H9 (cell line): Measurements from ENCODE around the gene SLC6A8. TPM values are rescaled to one million over a fixed set of nuclear protein-coding genes. Genes with fewer than 3 reads are reported as not detected.

Experiments
- DNase-seq: peaks from one replicate; pipeline ENCODE4 v3.0.0-alpha.2; 2017
- H2AFZ ChIP-seq: one replicate; pipeline ENCODE4 v1.6.1; 2013; ENCODE audit warnings: mild to moderate bottlenecking, low read length, control low read depth, moderate library complexity
- H2AK5ac ChIP-seq: 2 replicates; pipeline ENCODE4 v1.6.1; 2013; ENCODE audit warnings: low read length, control low read depth, mixed read lengths; ENCODE audit not compliant: insufficient read length
- H2BK120ac ChIP-seq: one replicate; pipeline ENCODE4 v1.6.1; 2013; ENCODE audit warnings: low read depth, mild to moderate bottlenecking, low read length, control low read depth, inconsistent platforms; ENCODE audit not compliant: poor library complexity, severe bottlenecking
- H2BK12ac ChIP-seq: 2 replicates; pipeline ENCODE4 v1.6.1; 2013; ENCODE audit warnings: low read length, control low read depth, mixed read lengths, low read depth; ENCODE audit not compliant: insufficient read length
- H2BK15ac ChIP-seq: 2 replicates; pipeline ENCODE4 v1.6.1; 2013; ENCODE audit warnings: low read depth, low read length, control low read depth
- H2BK20ac ChIP-seq: one replicate; pipeline ENCODE4 v1.6.1; 2013; ENCODE audit warnings: low read depth, mild to moderate bottlenecking, low read length, control low read depth, inconsistent platforms; ENCODE audit not compliant: poor library complexity, severe bottlenecking
- H2BK5ac ChIP-seq: 2 replicates; pipeline ENCODE4 v1.6.1; 2013; ENCODE audit warnings: low read length, control low read depth, mixed read lengths; ENCODE audit not compliant: insufficient read length
- H3K14ac ChIP-seq: 2 replicates; pipeline ENCODE4 v1.6.1; 2013; ENCODE audit warnings: low read length, control low read depth; ENCODE audit not compliant: insufficient read depth
- H3K18ac ChIP-seq: 2 replicates; pipeline ENCODE4 v1.6.1; 2013; ENCODE audit warnings: low read depth, mild to moderate bottlenecking, mixed read lengths, low read length, control low read depth; ENCODE audit not compliant: insufficient read length
- H3K23ac ChIP-seq: 2 replicates; pipeline ENCODE4 v1.6.1; 2013; ENCODE audit warnings: low read length, control low read depth, mixed read lengths, low read depth; ENCODE audit not compliant: insufficient read length
- H3K23me2 ChIP-seq: 2 replicates; pipeline ENCODE4 v1.6.1; 2013; ENCODE audit warnings: low read depth, mild to moderate bottlenecking, mixed read lengths, low read length, control low read depth; ENCODE audit not compliant: insufficient read length, poor library complexity, severe bottlenecking
- H3K27ac ChIP-seq: 2 replicates; pipeline ENCODE4 v1.5.1; 2013; ENCODE audit warnings: low read length, control low read depth, mixed read lengths, low read depth; ENCODE audit not compliant: insufficient read length
- H3K27me3 ChIP-seq: 2 replicates; pipeline ENCODE4 v1.6.1; 2013; ENCODE audit warnings: low read length, control low read depth, inconsistent platforms; ENCODE audit not compliant: insufficient read depth
- H3K4ac ChIP-seq: 2 replicates; pipeline ENCODE4 v1.6.1; 2013; ENCODE audit warnings: low read depth, mild to moderate bottlenecking, control low read depth, inconsistent platforms, low read length, moderate library complexity
- H3K4me1 ChIP-seq: 2 replicates; pipeline ENCODE4 v1.6.1; 2013; ENCODE audit warnings: low read length, control low read depth, inconsistent platforms; ENCODE audit not compliant: insufficient read depth
- H3K4me2 ChIP-seq: 2 replicates; pipeline ENCODE4 v1.6.1; 2013; ENCODE audit warnings: low read length, control low read depth, mixed read lengths; ENCODE audit not compliant: insufficient read length, insufficient read depth
- H3K56ac ChIP-seq: 2 replicates; pipeline ENCODE4 v1.6.1; 2013; ENCODE audit warnings: low read depth, mild to moderate bottlenecking, mixed read lengths, low read length, control low read depth; ENCODE audit not compliant: insufficient read length
- H3K79me1 ChIP-seq: 2 replicates; pipeline ENCODE4 v1.6.1; 2013; ENCODE audit warnings: low read depth, mild to moderate bottlenecking, moderate library complexity, low read length, control low read depth, inconsistent platforms; ENCODE audit not compliant: insufficient read depth, poor library complexity, severe bottlenecking
- H3K79me2 ChIP-seq: 2 replicates; pipeline ENCODE4 v1.6.1; 2013; ENCODE audit warnings: low read length, control low read depth, inconsistent platforms; ENCODE audit not compliant: insufficient read depth
- H3K9ac ChIP-seq: 2 replicates; pipeline ENCODE4 v1.6.1; 2013; ENCODE audit warnings: low read length, control low read depth, mixed read lengths; ENCODE audit not compliant: insufficient read length; ENCODE audit errors: extremely low read depth
- H3K9me3 ChIP-seq: one replicate; pipeline ENCODE4 v1.6.1; 2013; ENCODE audit warnings: low read depth, low read length, inconsistent platforms; ENCODE audit not compliant: control insufficient read depth
- H3T11ph ChIP-seq: one replicate; pipeline ENCODE4 v1.6.1; 2013; ENCODE audit warnings: mild to moderate bottlenecking, low read length, control low read depth, inconsistent platforms
- H4K20me1 ChIP-seq: one replicate; pipeline ENCODE4 v1.6.1; 2013; ENCODE audit not compliant: control insufficient read depth, insufficient read length, insufficient read depth
- H4K5ac ChIP-seq: 2 replicates; pipeline ENCODE4 v1.6.1; 2013; ENCODE audit warnings: low read depth, mild to moderate bottlenecking, mixed read lengths, low read length, control low read depth; ENCODE audit not compliant: insufficient read length
- H4K8ac ChIP-seq: replicated peaks from 2 replicates; pipeline ENCODE4 v1.6.1; 2013; ENCODE audit warnings: low read length, control low read depth, mixed read lengths, low read depth; ENCODE audit not compliant: insufficient read length
- H4K91ac ChIP-seq: 2 replicates; pipeline ENCODE4 v1.6.1; 2013; ENCODE audit warnings: low read depth, mild to moderate bottlenecking, moderate library complexity, mixed read lengths, low read length, control low read depth; ENCODE audit not compliant: insufficient read length
- H3K27ac Mint-ChIP-seq, 3 experiments: 2 replicates in 2 of 3; 3 replicates in 1 of 3; pipeline ENCODE4 v1.8.0; 2020 to 2021; ENCODE audit warnings: mixed read lengths in 3 of 3, mild to moderate bottlenecking in 1 of 3, moderate library complexity in 1 of 3
- H3K27me3 Mint-ChIP-seq: 2 replicates; pipeline ENCODE4 v1.8.0; 2021; ENCODE audit warnings: low read depth, mild to moderate bottlenecking, moderate library complexity, mixed read lengths
- H3K36me3 Mint-ChIP-seq, 3 experiments: 2 replicates in 2 of 3; 3 replicates in 1 of 3; pipeline ENCODE4 v1.8.0; 2020 to 2021; ENCODE audit warnings: low read depth in 3 of 3, mixed read lengths in 3 of 3; ENCODE audit not compliant: insufficient read depth in 1 of 3
- H3K4me1 Mint-ChIP-seq, 2 experiments: 2 replicates each; pipeline ENCODE4 v1.8.0; 2020; ENCODE audit warnings: mixed read lengths in 2 of 2
- H3K4me3 Mint-ChIP-seq, 2 experiments: 2 replicates in 1 of 2; 3 replicates in 1 of 2; pipeline ENCODE4 v1.8.0; 2020 to 2021; ENCODE audit warnings: mild to moderate bottlenecking in 2 of 2, mixed read lengths in 2 of 2, moderate library complexity in 1 of 2
- H3K9me3 Mint-ChIP-seq, 2 experiments: 2 replicates in 1 of 2; 3 replicates in 1 of 2; pipeline ENCODE4 v1.8.0; 2020; ENCODE audit warnings: mild to moderate bottlenecking in 2 of 2, mixed read lengths in 2 of 2, moderate library complexity in 1 of 2
- WGBS: extraction: QIAGEN DNeasy Blood & Tissue Kit; methylation state at CpG from one replicate; pipeline ENCODE4 v1.1.7; 2013; ENCODE audit warnings: missing lambda C conversion rate, low lambda C conversion rate, mixed read lengths; ENCODE audit not compliant: insufficient read length; ENCODE audit errors: extremely low coverage; 5-methylcytosine and 5-hydroxymethylcytosine counted together
- total RNA-seq: library from RNA; stranded (reverse); gene quantifications from 2 replicates; pipeline ENCODE4 v1.2.1, GENCODE V29; 2021
- TF ChIP-seq, protein P1 (sequence below): fragments of 200-600 bp; sonication (generic); conservative IDR thresholded peaks from 3 replicates; pipeline ENCODE4 v1.8.0; 2021; ENCODE audit warnings: antibody characterized with exemption, mild to moderate bottlenecking

Gene SLC6A8
- total RNA-seq, 1 experiment from 2014 or later: 229 TPM

- no peak for DNase-seq
- no peak overlapping the region for H3K27ac Mint-ChIP-seq
- peaks cover 10% of the 10 kb centered on the region; the same call in 1 of the 2 replicates for H3K79me2 ChIP-seq
- H3K9me3 ChIP-seq: peaks cover 42% of the 10 kb centered on the region
- no peak overlapping the region for H3K23ac ChIP-seq
- H3K36me3 Mint-ChIP-seq: peaks cover 40 to 77% (median 69%) of the 10 kb centered on the region in 3 experiments
- no peak overlapping the region for H3K14ac ChIP-seq
- no peak overlapping the region for H2AK5ac ChIP-seq
- H3K79me1 ChIP-seq: no peaks in the 10 kb centered on the region
- H4K5ac ChIP-seq: no peak overlapping the region
- no peak overlapping the region for H3K9ac ChIP-seq
- no peak overlapping the region for H4K8ac ChIP-seq
- no peak overlapping the region for H3K4me3 Mint-ChIP-seq
- H2BK5ac ChIP-seq: no peak overlapping the region
- no peak overlapping the region for H3K4me2 ChIP-seq
- H3K27me3 Mint-ChIP-seq: no peaks in the 10 kb centered on the region
- no peak overlapping the region for H3K27ac ChIP-seq
- TF ChIP-seq, protein P1, sequence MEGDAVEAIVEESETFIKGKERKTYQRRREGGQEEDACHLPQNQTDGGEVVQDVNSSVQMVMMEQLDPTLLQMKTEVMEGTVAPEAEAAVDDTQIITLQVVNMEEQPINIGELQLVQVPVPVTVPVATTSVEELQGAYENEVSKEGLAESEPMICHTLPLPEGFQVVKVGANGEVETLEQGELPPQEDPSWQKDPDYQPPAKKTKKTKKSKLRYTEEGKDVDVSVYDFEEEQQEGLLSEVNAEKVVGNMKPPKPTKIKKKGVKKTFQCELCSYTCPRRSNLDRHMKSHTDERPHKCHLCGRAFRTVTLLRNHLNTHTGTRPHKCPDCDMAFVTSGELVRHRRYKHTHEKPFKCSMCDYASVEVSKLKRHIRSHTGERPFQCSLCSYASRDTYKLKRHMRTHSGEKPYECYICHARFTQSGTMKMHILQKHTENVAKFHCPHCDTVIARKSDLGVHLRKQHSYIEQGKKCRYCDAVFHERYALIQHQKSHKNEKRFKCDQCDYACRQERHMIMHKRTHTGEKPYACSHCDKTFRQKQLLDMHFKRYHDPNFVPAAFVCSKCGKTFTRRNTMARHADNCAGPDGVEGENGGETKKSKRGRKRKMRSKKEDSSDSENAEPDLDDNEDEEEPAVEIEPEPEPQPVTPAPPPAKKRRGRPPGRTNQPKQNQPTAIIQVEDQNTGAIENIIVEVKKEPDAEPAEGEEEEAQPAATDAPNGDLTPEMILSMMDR: no peak
- no peak overlapping the region for H4K91ac ChIP-seq
- no peak overlapping the region for H2BK12ac ChIP-seq
- no peak overlapping the region for H3K18ac ChIP-seq
- peaks cover 65 to 69% of the 10 kb centered on the region in 2 experiments for H3K9me3 Mint-ChIP-seq
- no peak overlapping the region for H3T11ph ChIP-seq
- H2BK120ac ChIP-seq: no peak overlapping the region
- no peak overlapping the region for H3K56ac ChIP-seq
- WGBS: no CpG with 5 or more reads among the region's 2 CpGs
- H2BK15ac ChIP-seq: no peak overlapping the region
- H2AFZ ChIP-seq: no peak overlapping the region
- H4K20me1 ChIP-seq: no peaks in the 10 kb centered on the region
- no peak overlapping the region for H2BK20ac ChIP-seq
- H3K27me3 ChIP-seq: no peaks in the 10 kb centered on the region
- peaks cover 4% of the 10 kb centered on the region for H3K23me2 ChIP-seq
- H3K4me1 Mint-ChIP-seq: peaks cover 0 to 8% of the 10 kb centered on the region in 2 experiments; a peak in 2 of 4 replicates
- no peak overlapping the region for H3K4ac ChIP-seq
- no peaks in the 10 kb centered on the region for H3K4me1 ChIP-seq
Observed at GRCh38 chrX:153719238-153719637, 31.5 kb downstream of the SLC6A8 start.
